ENCODE measurements around the gene FILIP1L.

FILIP1L gene

DNA sequence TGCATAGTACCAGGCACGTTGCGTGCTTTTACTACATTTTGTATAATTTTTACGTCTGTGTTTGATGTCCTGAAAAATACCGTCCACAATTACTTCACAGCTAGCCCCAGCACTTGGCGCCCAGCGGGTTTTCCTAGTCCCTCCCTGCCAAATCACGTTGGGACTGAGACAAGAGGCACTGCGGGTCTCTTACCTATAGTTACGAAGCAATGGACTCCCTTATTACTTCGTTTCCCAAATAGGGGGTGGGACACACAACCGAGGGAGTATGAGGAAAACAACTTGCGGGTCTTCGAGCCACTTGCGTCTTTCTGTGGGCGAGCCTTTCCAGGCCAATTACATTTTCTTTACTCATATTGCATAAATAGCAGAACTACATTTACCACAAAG, 297.3 kb downstream of the FILIP1L start:
- DNase-seq (ENCODE audit: low spot score) (no peak), ATAC-seq (ENCODE audit: low read depth) (no peak)
- Histone ChIP-seq H3K36me3 (ENCODE audit: low read depth) (peaks cover 5% of the 10 kb centered on the region; the same call in 1 of the 2 replicates), H3K4me1 (ENCODE audit: insufficient read depth, poor library complexity, severe bottlenecking) (peaks cover 6% of the 10 kb centered on the region), H3K27me3 (ENCODE audit: insufficient read depth, poor library complexity, severe bottlenecking) (no peaks in the 10 kb centered on the region), H3K4me3 (ENCODE audit: severe bottlenecking) (peak overlapping the region; percentile 57), H3K9me3 (ENCODE audit: severe bottlenecking) (no peaks in the 10 kb centered on the region), H3K27ac (ENCODE audit: poor library complexity, severe bottlenecking) (peak overlapping the region; percentile 40)
- TF ChIP-seq, protein P1, sequence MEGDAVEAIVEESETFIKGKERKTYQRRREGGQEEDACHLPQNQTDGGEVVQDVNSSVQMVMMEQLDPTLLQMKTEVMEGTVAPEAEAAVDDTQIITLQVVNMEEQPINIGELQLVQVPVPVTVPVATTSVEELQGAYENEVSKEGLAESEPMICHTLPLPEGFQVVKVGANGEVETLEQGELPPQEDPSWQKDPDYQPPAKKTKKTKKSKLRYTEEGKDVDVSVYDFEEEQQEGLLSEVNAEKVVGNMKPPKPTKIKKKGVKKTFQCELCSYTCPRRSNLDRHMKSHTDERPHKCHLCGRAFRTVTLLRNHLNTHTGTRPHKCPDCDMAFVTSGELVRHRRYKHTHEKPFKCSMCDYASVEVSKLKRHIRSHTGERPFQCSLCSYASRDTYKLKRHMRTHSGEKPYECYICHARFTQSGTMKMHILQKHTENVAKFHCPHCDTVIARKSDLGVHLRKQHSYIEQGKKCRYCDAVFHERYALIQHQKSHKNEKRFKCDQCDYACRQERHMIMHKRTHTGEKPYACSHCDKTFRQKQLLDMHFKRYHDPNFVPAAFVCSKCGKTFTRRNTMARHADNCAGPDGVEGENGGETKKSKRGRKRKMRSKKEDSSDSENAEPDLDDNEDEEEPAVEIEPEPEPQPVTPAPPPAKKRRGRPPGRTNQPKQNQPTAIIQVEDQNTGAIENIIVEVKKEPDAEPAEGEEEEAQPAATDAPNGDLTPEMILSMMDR (IDR thresholded peaks at IDR 0.05; ENCODE audit: poor library complexity, severe bottlenecking) = no peak

GRCh38 chr3:99810403-99810802, 303.9 kb downstream of the FILIP1L start:
- Histone ChIP-seq H3K4me1 (ENCODE audit: insufficient read depth, poor library complexity, severe bottlenecking) (no peaks in the 10 kb centered on the region), H3K36me3 (ENCODE audit: low read depth) (no peaks in the 10 kb centered on the region), H3K9me3 (ENCODE audit: severe bottlenecking) (no peaks in the 10 kb centered on the region), H3K27me3 (ENCODE audit: insufficient read depth, poor library complexity, severe bottlenecking) (no peaks in the 10 kb centered on the region), H3K4me3 (ENCODE audit: severe bottlenecking) (no peak overlapping the region), H3K27ac (ENCODE audit: poor library complexity, severe bottlenecking) (no peak overlapping the region)
- DNase-seq (ENCODE audit: low spot score) (no peak), ATAC-seq (ENCODE audit: low read depth) (no peak)
- TF ChIP-seq, protein P1 (IDR thresholded peaks at IDR 0.05; ENCODE audit: poor library complexity, severe bottlenecking) = no peak

- DNase-seq (ENCODE audit: low spot score) (no peak), ATAC-seq (ENCODE audit: low read depth) (no peak)
- no peaks in the 10 kb centered on the region for H3K4me1 ChIP-seq (ENCODE audit: insufficient read depth, poor library complexity, severe bottlenecking)
- H3K4me3 ChIP-seq (ENCODE audit: severe bottlenecking) = no peak overlapping the region
- no peaks in the 10 kb centered on the region for H3K36me3 ChIP-seq (ENCODE audit: low read depth)
- H3K27me3 ChIP-seq (ENCODE audit: insufficient read depth, poor library complexity, severe bottlenecking) = no peaks in the 10 kb centered on the region
- TF ChIP-seq, protein P1 (IDR thresholded peaks at IDR 0.05; ENCODE audit: poor library complexity, severe bottlenecking) = no peak
- H3K27ac ChIP-seq (ENCODE audit: poor library complexity, severe bottlenecking) = no peak overlapping the region
- peaks cover 8% of the 10 kb centered on the region for H3K9me3 ChIP-seq (ENCODE audit: severe bottlenecking)
Observed at GRCh38 chr3:99809565-99809964, 304.7 kb downstream of the FILIP1L start.

- Histone ChIP-seq H3K27ac (ENCODE audit: poor library complexity, severe bottlenecking) (no peak overlapping the region), H3K27me3 (ENCODE audit: insufficient read depth, poor library complexity, severe bottlenecking) (no peaks in the 10 kb centered on the region), H3K36me3 (ENCODE audit: low read depth) (no peaks in the 10 kb centered on the region), H3K4me1 (ENCODE audit: insufficient read depth, poor library complexity, severe bottlenecking) (no peaks in the 10 kb centered on the region), H3K9me3 (ENCODE audit: severe bottlenecking) (peaks cover 10% of the 10 kb centered on the region), H3K4me3 (ENCODE audit: severe bottlenecking) (no peak overlapping the region)
- TF ChIP-seq, protein P1 (IDR thresholded peaks at IDR 0.05; ENCODE audit: poor library complexity, severe bottlenecking) = peak; percentile 88
- ATAC-seq (ENCODE audit: low read depth) (peak; percentile 31; the same call in 1 of the 3 replicates), DNase-seq (ENCODE audit: low spot score) (no peak)
Observed at GRCh38 chr3:99808163-99808794, 306.0 kb downstream of the FILIP1L start.

DNA sequence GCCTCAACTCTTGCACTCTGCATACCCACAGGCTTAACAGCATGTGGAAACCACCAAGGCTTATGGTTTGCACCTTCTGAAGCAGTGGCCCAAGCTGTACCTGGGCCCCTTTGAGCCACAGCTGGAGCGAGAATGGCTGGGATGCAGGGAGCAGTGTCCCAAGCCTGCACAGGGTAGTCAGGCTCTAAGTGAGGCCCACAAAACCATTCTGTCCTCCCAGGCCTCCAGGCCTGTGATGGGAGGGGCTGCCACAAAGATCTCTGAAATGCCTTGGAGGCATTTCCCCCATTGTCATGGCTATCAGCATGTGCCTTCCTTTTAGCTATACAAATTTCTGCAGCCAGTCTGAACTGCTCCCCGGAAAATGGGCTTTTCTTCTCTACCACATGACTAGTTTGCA, 309.1 kb downstream of the FILIP1L start:
- no peak overlapping the region for H3K27ac ChIP-seq (ENCODE audit: poor library complexity, severe bottlenecking)
- H3K36me3 ChIP-seq (ENCODE audit: low read depth) = no peaks in the 10 kb centered on the region
- DNase-seq (ENCODE audit: low spot score) (no peak), ATAC-seq (ENCODE audit: low read depth) (no peak)
- TF ChIP-seq, protein P1 (IDR thresholded peaks at IDR 0.05; ENCODE audit: poor library complexity, severe bottlenecking) = no peak
- no peak overlapping the region for H3K4me3 ChIP-seq (ENCODE audit: severe bottlenecking)
- no peaks in the 10 kb centered on the region for H3K4me1 ChIP-seq (ENCODE audit: insufficient read depth, poor library complexity, severe bottlenecking)
- no peaks in the 10 kb centered on the region for H3K27me3 ChIP-seq (ENCODE audit: insufficient read depth, poor library complexity, severe bottlenecking)
- peaks cover 10% of the 10 kb centered on the region for H3K9me3 ChIP-seq (ENCODE audit: severe bottlenecking)
